Osteoblast (primary cell): ENCODE results near the gene GOLGA6L26. TPM values are rescaled to one million over a fixed set of nuclear protein-coding genes. Genes with fewer than 3 reads are reported as not detected.
"Not testable (repeated sequence)": the region's sequence is repeated elsewhere in the genome, so short reads cannot be mapped to it uniquely, and the experiment has no call there.

Experiments
- DNase-seq: peaks from one replicate; pipeline ENCODE4 v3.0.0; 2011; ENCODE audit warnings: low spot score, mixed read lengths; ENCODE audit not compliant: insufficient read length; ENCODE audit errors: missing footprints
- H2AFZ ChIP-seq: 2 replicates; pipeline ENCODE4 v1.6.0; 2011; ENCODE audit warnings: mild to moderate bottlenecking, low read length
- H3K27ac ChIP-seq: 2 replicates; pipeline ENCODE4 v1.5.1; 2011; ENCODE audit warnings: mild to moderate bottlenecking, low read depth, low read length, moderate library complexity
- H3K27me3 ChIP-seq: 2 replicates; pipeline ENCODE4 v1.6.0; 2012; ENCODE audit warnings: mild to moderate bottlenecking, control low read depth, inconsistent platforms, low read length, moderate library complexity; ENCODE audit not compliant: insufficient read depth
- H3K36me3 ChIP-seq: 2 replicates; pipeline ENCODE4 v1.5.1; 2011; ENCODE audit warnings: mild to moderate bottlenecking, low read length, control low read depth, moderate library complexity; ENCODE audit not compliant: insufficient read depth
- H3K4me1 ChIP-seq: 2 replicates; pipeline ENCODE4 v1.5.1; 2011; ENCODE audit warnings: mild to moderate bottlenecking, low read length, control low read depth, moderate library complexity; ENCODE audit not compliant: insufficient read depth
- H3K4me2 ChIP-seq: 2 replicates; pipeline ENCODE4 v1.6.0; 2011; ENCODE audit warnings: mild to moderate bottlenecking, low read length; ENCODE audit not compliant: insufficient read depth
- H3K4me3 ChIP-seq: fragments of 200-600 bp; sonication (generic); 3 replicates; pipeline ENCODE4 v1.5.1; 2012; ENCODE audit warnings: mild to moderate bottlenecking, low read length, inconsistent platforms; ENCODE audit not compliant: insufficient read depth
- H3K79me2 ChIP-seq: 2 replicates; pipeline ENCODE4 v1.6.0; 2012; ENCODE audit warnings: mild to moderate bottlenecking, low read length, control low read depth, inconsistent platforms; ENCODE audit not compliant: insufficient read depth
- H3K9me3 ChIP-seq: 2 replicates; pipeline ENCODE4 v1.5.1; 2011; ENCODE audit warnings: low read depth, low read length, control low read depth
- H4K20me1 ChIP-seq: 2 replicates; pipeline ENCODE4 v1.6.0; 2012; ENCODE audit warnings: mild to moderate bottlenecking, low read length, control low read depth; ENCODE audit not compliant: insufficient read depth
- small RNA-seq: library from RNA; depleted of rRNA; stranded (forward); fragments of <200 nt; gene quantifications from one replicate; pipeline ENCODE3, GENCODE V24; 2012
- total RNA-seq: library from RNA; depleted of rRNA; stranded (reverse); fragments of >200 nt; gene quantifications from 2 replicates; pipeline ENCODE4 v1.2.3, GENCODE V29; 2012

Gene GOLGA6L26
- total RNA-seq, 1 donor: not detected

GRCh38 chr15:23305921-23306320, 28.1 kb downstream of the GOLGA6L26 start:
- H3K4me1 ChIP-seq, H3K27ac ChIP-seq, H3K9me3 ChIP-seq, H3K27me3 ChIP-seq, H2AFZ ChIP-seq, H3K36me3 ChIP-seq, H3K4me2 ChIP-seq, H3K4me3 ChIP-seq, H4K20me1 ChIP-seq, DNase-seq: not testable (repeated sequence)
- peaks cover 29% of the 10 kb centered on the region for H3K79me2 ChIP-seq

- not testable (repeated sequence) for H2AFZ ChIP-seq, H3K27me3 ChIP-seq, H3K36me3 ChIP-seq, H3K4me1 ChIP-seq, DNase-seq, H3K9me3 ChIP-seq, H3K27ac ChIP-seq, H4K20me1 ChIP-seq
- Histone ChIP-seq H3K79me2 (peaks cover 29% of the 10 kb centered on the region), H3K4me2 (peak overlapping the region; percentile 72), H3K4me3 (peak overlapping the region; percentile 67)
These were observed 29.2 kb downstream of the GOLGA6L26 start for GRCh38 chr15:23304805-23305204.

- not testable (repeated sequence) for H2AFZ ChIP-seq, H3K27ac ChIP-seq, DNase-seq
These were observed 29.7 kb downstream of the GOLGA6L26 start for GRCh38 chr15:23304267-23304666.

GRCh38 chr15:23303654-23304053, 30.3 kb downstream of the GOLGA6L26 start:
- peak overlapping the region; percentile 67 for H3K4me3 ChIP-seq
- H3K9me3 ChIP-seq, H3K27me3 ChIP-seq, H2AFZ ChIP-seq, H3K4me1 ChIP-seq, H4K20me1 ChIP-seq, H3K4me2 ChIP-seq, H3K27ac ChIP-seq, H3K36me3 ChIP-seq: not testable (repeated sequence)
- peaks cover 29% of the 10 kb centered on the region for H3K79me2 ChIP-seq
- peak; percentile 78 for DNase-seq

More at GRCh38 chr15:23304267-23304666, 29.7 kb downstream of the GOLGA6L26 start:
- not testable (repeated sequence) for H3K36me3 ChIP-seq, H4K20me1 ChIP-seq, H3K4me1 ChIP-seq, H3K9me3 ChIP-seq, H3K27me3 ChIP-seq
- peak overlapping the region; percentile 72 for H3K4me2 ChIP-seq
- H3K4me3 ChIP-seq: peak overlapping the region; percentile 67
- peaks cover 29% of the 10 kb centered on the region for H3K79me2 ChIP-seq

DNA sequence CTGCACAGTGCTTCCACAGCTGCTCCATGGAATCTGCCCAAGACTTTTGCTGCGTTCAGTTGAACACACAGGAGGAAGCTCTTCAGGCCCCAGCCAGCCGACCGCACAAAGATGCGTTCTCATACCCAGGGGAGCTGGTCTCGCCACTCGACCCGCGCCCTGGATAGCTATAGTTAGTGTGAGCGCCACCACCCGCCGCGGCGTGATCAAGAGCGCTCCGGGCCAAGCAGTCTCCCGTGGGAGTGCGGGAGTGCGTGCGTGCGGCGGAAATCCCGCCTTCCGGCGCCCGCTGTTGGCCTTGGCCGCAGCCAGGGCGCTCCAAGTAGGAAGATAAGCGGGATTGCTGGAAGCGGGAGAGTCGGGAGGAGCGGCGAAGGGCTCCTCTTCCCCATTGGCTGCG, 30.8 kb downstream of the GOLGA6L26 start:
- not testable (repeated sequence) for H3K4me2 ChIP-seq, H3K36me3 ChIP-seq, H3K4me3 ChIP-seq, H3K4me1 ChIP-seq, H4K20me1 ChIP-seq, DNase-seq, H2AFZ ChIP-seq, H3K27ac ChIP-seq, H3K9me3 ChIP-seq, H3K27me3 ChIP-seq
- peaks cover 28% of the 10 kb centered on the region for H3K79me2 ChIP-seq

Small RNAs within 50 kb of the gene (small RNA-seq; reads per million reads assigned to genes)
- gene RN7SL536P: not detected

Other genes with a start within 250 kb of the GOLGA6L26 start
- not detected in 2 replicates for gene GOLGA6L1, start 197.4 kb downstream of the GOLGA6L26 start, total RNA-seq
- gene GOLGA8S, start 20.6 kb upstream of the GOLGA6L26 start, total RNA-seq: under 0.01 TPM in 2 replicates
- not detected in 2 replicates for gene GOLGA6L2, start 113.0 kb upstream of the GOLGA6L26 start, total RNA-seq
- gene MKRN3, start 231.5 kb upstream of the GOLGA6L26 start, total RNA-seq: 0.36 and 0.59 TPM in 2 replicates